ACHN (cell line): ENCODE data around the gene SYNGR2.

Experiments used
- DNase-seq: peaks from one replicate; pipeline ENCODE4 v3.0.0-alpha.2; 2015
- in situ Hi-C: cut with HindIII; loops from 2 replicates; pipeline ENCODE4 v1.10.0; 2017; ENCODE audit warnings: low sequenced_read_pairs, low pct_ligation_motif_present, low pct_unique_long_range_greater_than_20kb

Gene SYNGR2, protein sequence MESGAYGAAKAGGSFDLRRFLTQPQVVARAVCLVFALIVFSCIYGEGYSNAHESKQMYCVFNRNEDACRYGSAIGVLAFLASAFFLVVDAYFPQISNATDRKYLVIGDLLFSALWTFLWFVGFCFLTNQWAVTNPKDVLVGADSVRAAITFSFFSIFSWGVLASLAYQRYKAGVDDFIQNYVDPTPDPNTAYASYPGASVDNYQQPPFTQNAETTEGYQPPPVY

DNA sequence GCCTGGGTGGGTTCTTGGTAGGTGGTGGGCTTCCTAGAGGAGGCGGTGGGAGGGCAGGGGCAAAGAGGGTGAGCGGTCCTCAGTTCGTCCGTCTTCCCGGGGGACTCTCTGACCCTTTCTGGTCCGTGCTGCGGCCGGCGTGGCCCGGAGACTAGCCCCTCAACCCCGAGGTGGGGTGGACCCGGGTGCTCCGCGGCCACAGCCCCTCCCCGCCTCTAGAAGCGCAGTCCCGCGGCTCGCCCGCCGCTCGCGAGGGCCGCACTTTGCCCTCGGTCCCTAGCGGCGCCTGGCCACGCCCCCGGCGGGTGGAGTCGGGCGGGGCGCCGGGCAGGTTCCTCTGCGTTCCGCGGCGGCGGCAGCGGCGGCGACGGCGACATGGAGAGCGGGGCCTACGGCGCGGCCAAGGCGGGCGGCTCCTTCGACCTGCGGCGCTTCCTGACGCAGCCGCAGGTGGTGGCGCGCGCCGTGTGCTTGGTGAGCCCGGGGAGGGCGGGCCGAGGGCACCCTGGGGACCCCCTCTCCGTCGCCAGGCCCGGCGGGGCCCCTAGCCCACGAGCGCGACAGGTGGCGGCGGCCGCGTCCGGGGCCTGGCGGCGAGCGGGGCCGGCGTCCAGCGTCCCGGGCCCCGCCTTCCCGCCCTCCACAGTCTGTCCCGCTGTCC, at the start of gene SYNGR2:
Gene SYNGR2 (plus strand): TSS at position 340 of the 661 bp plus-strand sequence. CDS start 36 bp downstream, at position 376.
- in situ Hi-C loops: no loop called here
- peak; percentile 86 for DNase-seq

DNA sequence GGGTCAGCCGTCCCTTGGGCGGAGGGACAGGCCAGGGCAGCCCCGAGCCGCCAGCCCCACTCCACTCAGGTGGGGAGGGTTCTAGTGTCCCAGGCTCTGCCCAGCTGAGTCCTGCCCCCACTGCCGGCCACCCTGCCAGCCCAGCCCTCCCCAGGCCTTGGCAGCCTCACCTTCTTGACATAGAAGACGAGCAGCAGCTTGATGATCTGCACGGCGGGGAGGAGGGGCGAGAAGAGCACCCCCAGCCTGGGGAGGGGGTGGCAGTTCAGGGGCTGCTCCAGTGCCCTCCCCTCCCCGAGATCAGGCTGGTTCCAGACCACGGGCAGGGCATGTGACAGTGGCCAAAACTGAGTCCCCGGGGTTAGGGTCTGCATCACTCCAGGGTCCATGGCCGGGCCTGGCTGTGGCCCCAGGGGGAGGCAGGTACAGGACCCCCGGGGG, 49.6 kb upstream of the SYNGR2 start:
- DNase-seq: no peak
- in situ Hi-C loops: no loop called here

- in situ Hi-C loops: no loop called here
- DNase-seq: no peak
These were observed 47.8 kb upstream of the SYNGR2 start for GRCh38 chr17:78120537-78120936.

GRCh38 chr17:78120971-78121800, 47.2 kb upstream of the SYNGR2 start:
- DNase-seq: no peak
- in situ Hi-C loops: no loop called here

GRCh38 chr17:78121801-78122215, 46.6 kb upstream of the SYNGR2 start:
- in situ Hi-C loops: no loop called here
- DNase-seq: no peak

GRCh38 chr17:78122216-78122930, 46.0 kb upstream of the SYNGR2 start:
- in situ Hi-C loops: no loop called here

GRCh38 chr17:78122931-78123249, 45.5 kb upstream of the SYNGR2 start:
- in situ Hi-C loops: no loop called here
- DNase-seq: no peak

More at GRCh38 chr17:78122216-78122930, 46.0 kb upstream of the SYNGR2 start:
- no peak for DNase-seq

DNA sequence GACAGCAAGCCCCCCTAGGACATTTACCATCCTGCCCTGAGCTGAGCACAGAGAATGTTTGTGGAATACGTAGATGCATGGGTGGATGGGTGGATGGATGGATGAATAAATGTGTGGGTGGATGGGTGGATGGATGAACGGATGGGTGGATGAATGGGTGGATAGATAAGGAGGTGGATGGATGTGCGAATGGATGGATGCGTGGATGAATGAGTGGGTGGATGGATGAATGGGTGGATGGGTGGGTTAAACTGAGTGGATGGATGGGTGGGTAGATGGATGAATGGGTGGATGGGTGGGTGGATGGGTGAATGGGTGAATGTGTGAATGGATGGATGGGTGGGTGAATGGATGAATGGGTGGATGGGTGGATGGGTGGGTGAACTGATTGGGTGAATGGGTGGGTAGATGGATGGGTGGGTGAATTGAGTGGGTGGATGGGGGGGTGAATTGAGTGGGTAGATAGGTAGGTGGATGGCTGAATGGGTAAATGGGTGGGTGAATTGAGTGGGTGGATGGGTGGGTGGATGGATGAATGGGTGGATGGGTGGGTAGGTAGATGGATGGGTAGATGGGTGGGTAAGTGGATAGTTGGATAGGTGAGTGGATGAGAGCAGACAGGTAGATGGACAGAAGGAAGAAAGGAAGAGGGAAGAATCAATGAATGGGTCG, 45.0 kb upstream of the SYNGR2 start:
- no peak for DNase-seq
- in situ Hi-C loops: no loop called here

DNA sequence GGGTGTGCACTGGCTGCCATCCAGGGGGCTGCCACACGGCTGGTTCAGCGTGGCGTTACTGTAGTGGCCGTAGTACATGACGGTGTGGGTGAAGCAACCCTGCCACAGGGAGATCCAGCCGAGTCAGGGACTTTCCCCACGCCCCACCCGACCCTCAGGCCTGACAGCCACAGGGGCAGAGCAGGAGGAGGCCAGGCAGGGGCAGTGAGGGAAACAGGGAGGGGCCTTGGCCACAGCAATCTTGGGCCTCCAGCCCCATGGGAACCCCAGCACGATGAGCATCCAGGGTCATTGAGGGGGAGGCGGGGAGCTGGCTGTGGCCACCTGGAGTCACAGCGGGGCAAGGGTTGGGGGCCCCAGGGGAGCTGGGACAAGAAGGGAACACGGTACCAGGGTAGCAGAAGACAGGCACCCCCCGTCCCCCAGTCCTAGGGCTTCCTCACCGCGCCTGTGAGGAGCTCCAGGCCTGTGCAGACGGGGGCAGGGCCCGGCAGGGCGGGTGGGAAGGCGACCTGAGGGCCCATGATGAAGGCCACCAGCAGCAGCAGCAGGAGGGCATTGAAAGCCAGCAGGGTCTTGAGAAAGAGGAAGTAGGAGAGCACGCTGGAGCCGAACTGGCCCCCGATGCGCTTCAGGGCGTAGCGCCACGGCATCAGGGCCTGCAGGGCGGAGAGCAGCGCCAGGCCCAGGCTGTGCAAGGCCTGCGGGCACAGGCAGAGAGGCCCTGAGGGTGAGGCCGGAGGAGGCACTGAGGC, 44.1 kb upstream of the SYNGR2 start:
- DNase-seq: no peak
- in situ Hi-C loops: no loop called here

- DNase-seq: no peak
- in situ Hi-C loops: no loop called here
These were observed 43.6 kb upstream of the SYNGR2 start for GRCh38 chr17:78124836-78125137.

- in situ Hi-C loops: no loop called here
- DNase-seq: no peak
These were observed 43.1 kb upstream of the SYNGR2 start for GRCh38 chr17:78125138-78125913.

- in situ Hi-C loops: no loop called here
- no peak for DNase-seq
These were observed 42.1 kb upstream of the SYNGR2 start for GRCh38 chr17:78125976-78126894.

- in situ Hi-C loops: no loop called here
- no peak for DNase-seq
These were observed 41.5 kb upstream of the SYNGR2 start for GRCh38 chr17:78126895-78127238.

DNA sequence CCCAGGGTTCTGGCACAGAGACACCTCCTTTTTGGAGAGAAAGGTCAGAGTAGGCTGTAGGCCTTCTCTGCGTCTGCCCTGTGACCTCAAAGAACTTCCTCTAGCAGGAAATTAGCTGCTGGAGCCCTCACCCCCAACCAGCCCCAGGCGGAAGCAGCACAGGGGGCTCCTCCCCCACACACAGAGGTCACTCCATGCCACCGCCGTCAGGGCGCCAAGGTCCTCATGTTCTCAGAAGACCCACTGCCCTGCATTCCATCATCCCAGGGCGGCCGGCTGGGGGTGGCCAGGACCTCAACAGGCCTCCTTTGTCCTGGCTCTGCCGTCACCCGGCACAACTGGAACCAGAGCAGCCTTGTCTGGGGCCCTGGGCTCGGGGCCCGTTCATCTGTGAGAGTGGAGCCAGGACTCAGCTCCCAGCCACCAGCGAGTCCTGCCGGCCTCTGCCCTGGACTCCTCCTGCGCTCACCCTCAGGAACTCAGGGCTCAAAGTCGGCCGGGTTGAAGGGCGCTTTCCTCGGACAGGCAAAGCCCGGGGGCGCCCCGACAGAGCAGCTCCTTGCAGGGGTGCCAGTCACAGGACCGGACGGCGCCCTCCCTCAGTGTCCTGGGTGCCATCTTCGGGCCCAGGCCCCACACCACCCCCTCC, 41.0 kb upstream of the SYNGR2 start:
- DNase-seq: no peak
- in situ Hi-C loops: no loop called here

- in situ Hi-C loops: no loop called here
- no peak for DNase-seq
These were observed 40.4 kb upstream of the SYNGR2 start for GRCh38 chr17:78127888-78128550.
